ENCODE measurements around the gene FERD3L.

FERD3L gene

DNA sequence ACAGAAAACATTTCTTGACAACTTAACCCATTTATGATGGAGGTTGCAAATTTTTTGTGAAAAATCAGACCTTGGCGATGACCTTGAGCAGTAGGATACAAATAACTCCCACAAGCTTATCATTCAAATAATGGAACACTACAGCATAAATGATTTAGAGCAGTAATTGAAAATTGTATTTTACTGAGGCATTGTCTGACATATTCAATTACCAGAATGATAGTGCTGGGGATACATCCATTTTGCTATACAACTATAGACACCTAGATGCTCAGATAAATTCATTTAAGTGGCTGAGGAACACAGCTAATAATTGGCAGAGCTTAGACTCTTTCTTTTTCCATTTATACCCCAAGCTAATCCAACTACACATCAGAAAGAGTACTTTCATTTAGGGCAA lies 46.7 kb downstream of the FERD3L start:
- no peak for DNase-seq

DNA sequence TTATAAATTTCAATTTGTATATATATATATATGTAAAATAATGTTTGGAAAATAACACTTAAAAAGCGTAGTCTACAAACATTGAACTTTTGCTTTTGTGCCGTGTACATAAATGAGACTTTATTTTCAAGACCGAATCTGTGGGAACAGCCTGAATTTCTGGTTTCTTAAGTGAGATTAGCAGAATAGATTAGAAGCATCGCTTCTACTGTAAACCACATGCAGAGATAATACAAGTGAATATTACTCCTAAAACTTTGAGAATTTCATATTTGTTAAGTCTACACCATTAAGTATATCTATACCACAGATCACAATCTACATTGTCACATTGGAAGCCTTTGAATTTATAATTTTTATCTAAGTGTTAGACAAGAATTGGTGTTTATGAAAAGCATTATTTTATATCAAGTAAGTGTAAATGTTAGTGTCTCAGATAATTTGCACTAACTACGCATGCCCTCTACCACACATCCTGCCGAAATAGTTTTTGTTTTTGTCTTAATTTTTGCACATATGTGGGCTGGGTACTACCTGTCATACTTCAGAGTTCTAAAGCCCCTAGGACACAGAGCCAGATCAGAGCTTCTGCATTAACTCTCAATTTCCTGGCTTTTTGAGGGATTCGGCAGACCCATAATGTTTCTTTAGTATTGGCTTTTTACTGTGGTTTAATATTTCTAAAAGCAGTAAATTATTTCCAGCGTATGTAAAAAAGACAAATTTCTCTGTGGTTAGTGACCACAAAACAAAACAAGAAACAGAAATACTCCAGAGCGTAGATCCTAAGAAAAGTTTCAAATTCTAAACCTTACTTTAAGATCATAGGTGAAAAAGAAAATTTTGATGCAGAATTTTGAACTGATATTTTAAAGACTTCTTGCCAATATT lies 47.8 kb downstream of the FERD3L start:
- no peak for DNase-seq

DNA sequence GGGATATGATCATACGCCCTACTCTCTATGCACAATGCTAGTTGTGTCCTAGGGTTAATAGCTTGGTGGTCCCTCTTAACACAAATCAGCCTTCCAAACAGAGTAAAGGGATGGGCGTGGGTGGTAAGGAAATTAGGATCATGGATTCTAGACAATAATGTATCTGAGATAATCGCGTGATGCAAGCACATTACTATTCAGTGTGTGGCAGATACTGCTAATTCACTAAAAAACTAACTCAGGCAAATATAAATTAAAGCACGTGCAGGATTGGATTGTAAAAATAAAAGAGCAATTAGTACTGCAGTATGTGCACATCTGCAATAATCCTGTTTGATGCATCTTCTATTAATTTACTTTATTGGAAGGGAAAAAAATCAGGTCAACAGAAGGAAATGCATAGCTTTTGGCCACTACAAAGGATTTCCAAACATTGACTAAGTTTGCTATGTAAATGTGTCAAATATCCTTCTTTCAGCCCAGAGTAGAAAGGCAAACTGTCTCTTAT lies 49.8 kb downstream of the FERD3L start:
- DNase-seq = no peak
